CD8-positive, alpha-beta memory T cell (primary cell): Measurements from ENCODE around the gene PIGP. TPM values are rescaled to one million over a fixed set of nuclear protein-coding genes. Genes with fewer than 3 reads are reported as not detected.

Source experiments
- CTCF ChIA-PET: fragments of 350-600 bp; sonication (Branson Sonifier 250); formaldehyde crosslinking; loops from one replicate; lab custom pipeline; 2021; ENCODE audit warnings: antibody characterized with exemption; lab: Charles Lee
- POLR2A ChIA-PET: fragments of 350-600 bp; sonication (Branson Sonifier 250); formaldehyde crosslinking; loops from one replicate; lab custom pipeline; 2021; ENCODE audit warnings: antibody characterized with exemption; lab: Charles Lee
- DNase-seq, 5 donors: peaks; one replicate each; pipeline versions ENCODE4 v3.0.0 to v3.0.0-alpha.2; 2020 to 2022; ENCODE audit warnings: mixed read lengths in 1 of 5
- H3K27ac ChIP-seq: one replicate; pipeline ENCODE4 v1.7.0; 2013; ENCODE audit warnings: low read depth, mild to moderate bottlenecking, low read length, moderate library complexity
- H3K27me3 ChIP-seq: 2 replicates; pipeline ENCODE4 v1.7.0; 2013; ENCODE audit warnings: low read length, mild to moderate bottlenecking; ENCODE audit not compliant: insufficient read depth, poor library complexity, severe bottlenecking
- H3K36me3 ChIP-seq: 2 replicates; pipeline ENCODE4 v1.7.0; 2013; ENCODE audit warnings: mild to moderate bottlenecking, low read length, moderate library complexity; ENCODE audit not compliant: insufficient read depth
- H3K4me1 ChIP-seq: 2 replicates; pipeline ENCODE4 v1.7.0; 2013; ENCODE audit warnings: mild to moderate bottlenecking, low read length, moderate library complexity; ENCODE audit not compliant: insufficient read depth
- H3K4me3 ChIP-seq: 2 replicates; pipeline ENCODE4 v1.7.0; 2013; ENCODE audit warnings: mild to moderate bottlenecking, low read length
- H3K9me3 ChIP-seq: 2 replicates; pipeline ENCODE4 v1.7.0; 2013; ENCODE audit warnings: mild to moderate bottlenecking, low read length
- H3K27ac Mint-ChIP-seq, 8 donors: one replicate each; pipeline ENCODE4 v1.8.0; 2020 to 2021; ENCODE audit warnings: mixed read lengths in 8 of 8, mild to moderate bottlenecking in 6 of 8, inconsistent platforms in 3 of 8, moderate library complexity in 3 of 8
- H3K27me3 Mint-ChIP-seq, 2 donors: one replicate each; pipeline ENCODE4 v1.8.0; 2020 to 2021; ENCODE audit warnings: mixed read lengths in 2 of 2, mild to moderate bottlenecking in 1 of 2, moderate library complexity in 1 of 2
- H3K36me3 Mint-ChIP-seq, 3 donors: one replicate each; pipeline ENCODE4 v1.8.0; 2020 to 2021; ENCODE audit warnings: mixed read lengths in 3 of 3, inconsistent platforms in 1 of 3, mild to moderate bottlenecking in 1 of 3
- H3K4me1 Mint-ChIP-seq, 3 donors: one replicate each; pipeline ENCODE4 v1.8.0; 2020 to 2021; ENCODE audit warnings: mixed read lengths in 3 of 3, inconsistent platforms in 1 of 3, mild to moderate bottlenecking in 1 of 3
- H3K4me3 Mint-ChIP-seq, 7 donors: one replicate each; pipeline ENCODE4 v1.8.0; 2020 to 2021; ENCODE audit warnings: mixed read lengths in 7 of 7, mild to moderate bottlenecking in 6 of 7, moderate library complexity in 4 of 7, inconsistent platforms in 2 of 7
- H3K9me3 Mint-ChIP-seq, 5 donors: one replicate each; pipeline ENCODE4 v1.8.0; 2020 to 2022; ENCODE audit warnings: mixed read lengths in 5 of 5, mild to moderate bottlenecking in 3 of 5, moderate library complexity in 2 of 5, inconsistent platforms in 1 of 5
- polyA plus RNA-seq: library from polyadenylated mRNA; unstranded; fragments of 300-500 nt; fragmentation: Illumina TruSeq; gene quantifications from one replicate; pipeline ENCODE4 v1.2.3, GENCODE V29; 2021
- total RNA-seq, 2 experiments: library from RNA; stranded (reverse); gene quantifications; one replicate each; pipeline ENCODE4 v1.2.3, GENCODE V29; 2021

Gene PIGP
- total and polyA plus RNA-seq, 3 experiments from 2014 or later, result 23.9 to 36.6 (median 24.2) TPM

- Histone ChIP-seq H3K36me3 (no peaks in the 10 kb centered on the region), H3K4me1 (peaks cover 15% of the 10 kb centered on the region), H3K27ac (peak overlapping the region; percentile 93), H3K27me3 (no peaks in the 10 kb centered on the region), H3K4me3 (peak overlapping the region; percentile 73), H3K9me3 (no peaks in the 10 kb centered on the region)
- H3K27me3 Mint-ChIP-seq, result peaks cover 0 to 3% of the 10 kb centered on the region in 2 donors
- H3K4me1 Mint-ChIP-seq, result peaks cover 57 to 75% (median 70%) of the 10 kb centered on the region in 3 donors
- H3K36me3 Mint-ChIP-seq, result peaks cover 2 to 14% (median 8%) of the 10 kb centered on the region in 3 donors
- no peak for DNase-seq
- peaks cover 0 to 6% (median 0%) of the 10 kb centered on the region in 5 donors for H3K9me3 Mint-ChIP-seq
- peak overlapping the region; percentile 92 to 100 (median 96) for H3K4me3 Mint-ChIP-seq
- peak overlapping the region; percentile 94 to 100 (median 98) for H3K27ac Mint-ChIP-seq
- CTCF ChIA-PET, result no interaction called here
- POLR2A ChIA-PET, result interaction anchor here (0.6 kb wide), 1 partner anchor 332 kb away, joined by 4 read pairs; no protein-coding TSS in a partner anchor
Measured at GRCh38 chr21:37074546-37074945, 1.7 kb upstream of the PIGP start.

- Mint-ChIP-seq H3K36me3 (peaks cover 2 to 15% (median 4%) of the 10 kb centered on the region in 3 donors), H3K9me3 (peaks cover 0 to 4% (median 0%) of the 10 kb centered on the region in 5 donors), H3K27me3 (peaks cover 0 to 3% of the 10 kb centered on the region in 2 donors), H3K4me1 (peaks cover 54 to 72% (median 68%) of the 10 kb centered on the region in 3 donors), H3K4me3 (peak overlapping the region; percentile 92 to 100 (median 96)), H3K27ac (peak overlapping the region; percentile 94 to 100 (median 98))
- Histone ChIP-seq H3K9me3 (no peaks in the 10 kb centered on the region), H3K36me3 (no peaks in the 10 kb centered on the region), H3K27ac (peak overlapping the region; percentile 93), H3K4me1 (peaks cover 15% of the 10 kb centered on the region), H3K4me3 (peak overlapping the region; percentile 73), H3K27me3 (no peaks in the 10 kb centered on the region)
- ChIA-PET CTCF (no interaction called here), POLR2A (interaction anchor here (0.6 kb wide), 1 partner anchor 333 kb away, joined by 4 read pairs; no protein-coding TSS in a partner anchor)
- DNase-seq, result peak in 1 of 5 donors; percentile 7
Measured at GRCh38 chr21:37074197-37074510, 1.3 kb upstream of the PIGP start.

- CTCF ChIA-PET, result no interaction called here
- H3K36me3 Mint-ChIP-seq, result peaks cover 2 to 19% (median 3%) of the 10 kb centered on the region in 3 donors
- peak overlapping the region; percentile 93 for H3K27ac ChIP-seq
- peak overlapping the region; percentile 94 to 100 (median 98) for H3K27ac Mint-ChIP-seq
- peak overlapping the region; percentile 92 to 100 (median 96) for H3K4me3 Mint-ChIP-seq
- peak overlapping the region; percentile 73 for H3K4me3 ChIP-seq
- H3K27me3 ChIP-seq, result no peaks in the 10 kb centered on the region
- DNase-seq, result peak; percentile 63 to 86 (median 76)
- H3K9me3 Mint-ChIP-seq, result peaks cover 0 to 3% (median 0%) of the 10 kb centered on the region in 5 donors
- no peaks in the 10 kb centered on the region for H3K9me3 ChIP-seq
- POLR2A ChIA-PET, result no interaction called here
- H3K4me1 Mint-ChIP-seq, result peaks cover 50 to 66% (median 65%) of the 10 kb centered on the region in 3 donors
- peaks cover 0 to 3% of the 10 kb centered on the region in 2 donors for H3K27me3 Mint-ChIP-seq
- peaks cover 15% of the 10 kb centered on the region for H3K4me1 ChIP-seq
- no peaks in the 10 kb centered on the region for H3K36me3 ChIP-seq
Measured at GRCh38 chr21:37073417-37074196, 736 bp upstream of the PIGP start.

- Mint-ChIP-seq H3K4me1 (peaks cover 41 to 58% (median 56%) of the 10 kb centered on the region in 3 donors), H3K36me3 (peaks cover 3 to 28% (median 5%) of the 10 kb centered on the region in 3 donors), H3K4me3 (peak overlapping the region; percentile 74 to 92 (median 83)), H3K9me3 (peaks cover 0 to 3% (median 0%) of the 10 kb centered on the region in 5 donors), H3K27ac (peak overlapping the region; percentile 91 to 96 (median 94)), H3K27me3 (peaks cover 0 to 3% of the 10 kb centered on the region in 2 donors)
- H3K27me3 ChIP-seq, result no peaks in the 10 kb centered on the region
- peaks cover 15% of the 10 kb centered on the region for H3K4me1 ChIP-seq
- H3K4me3 ChIP-seq, result peak overlapping the region; percentile 91
- no peaks in the 10 kb centered on the region for H3K36me3 ChIP-seq
- H3K9me3 ChIP-seq, result no peaks in the 10 kb centered on the region
- ChIA-PET CTCF (interaction anchor here (1.6 kb wide), 1 partner anchor 8 kb away, joined by 3 read pairs; no protein-coding TSS in a partner anchor), POLR2A (interaction anchor here (1.3 kb wide), 1 partner anchor 95 kb away, joined by 3 read pairs; no protein-coding TSS in a partner anchor)
- DNase-seq, result peak in 3 of 5 donors; percentile 61 to 81 (median 70)
- peak overlapping the region; percentile 87 for H3K27ac ChIP-seq
Measured at GRCh38 chr21:37072274-37072987, 440 bp downstream of the PIGP start.

- Mint-ChIP-seq H3K27me3 (peaks cover 0 to 3% of the 10 kb centered on the region in 2 donors), H3K4me1 (peaks cover 39 to 53% (median 52%) of the 10 kb centered on the region in 3 donors), H3K27ac (peak overlapping the region; percentile 91 to 96 (median 94)), H3K36me3 (peaks cover 3 to 33% (median 5%) of the 10 kb centered on the region in 3 donors), H3K9me3 (peaks cover 0 to 3% (median 0%) of the 10 kb centered on the region in 5 donors), H3K4me3 (peak overlapping the region; percentile 74 to 92 (median 83))
- no peaks in the 10 kb centered on the region for H3K27me3 ChIP-seq
- CTCF ChIA-PET, result interaction anchor here (1.2 to 1.6 kb wide), 3 partner anchors 8 to 62 kb away, joined by 3 read pairs; no protein-coding TSS in a partner anchor
- H3K36me3 ChIP-seq, result no peaks in the 10 kb centered on the region
- DNase-seq, result no peak
- peaks cover 15% of the 10 kb centered on the region for H3K4me1 ChIP-seq
- POLR2A ChIA-PET, result interaction anchor here (1.3 kb wide), 1 partner anchor 94 kb away, joined by 3 read pairs; no protein-coding TSS in a partner anchor
- H3K4me3 ChIP-seq, result peak overlapping the region; percentile 91
- peak overlapping the region; percentile 87 for H3K27ac ChIP-seq
- no peaks in the 10 kb centered on the region for H3K9me3 ChIP-seq
Measured at GRCh38 chr21:37071561-37072273, 1.2 kb downstream of the PIGP start.

GRCh38 chr21:37065561-37066177, 7.2 kb downstream of the PIGP start:
- Mint-ChIP-seq H3K27me3 (no peaks in the 10 kb centered on the region), H3K36me3 (peaks cover 3 to 46% (median 10%) of the 10 kb centered on the region in 3 donors), H3K27ac (no peak overlapping the region), H3K4me3 (no peak overlapping the region), H3K9me3 (no peaks in the 10 kb centered on the region), H3K4me1 (peaks cover 6 to 10% (median 8%) of the 10 kb centered on the region in 3 donors)
- H3K36me3 ChIP-seq, result no peaks in the 10 kb centered on the region
- ChIA-PET POLR2A (no interaction called here), CTCF (no interaction called here)
- H3K9me3 ChIP-seq, result no peaks in the 10 kb centered on the region
- DNase-seq, result no peak
- no peaks in the 10 kb centered on the region for H3K27me3 ChIP-seq
- no peak overlapping the region for H3K4me3 ChIP-seq
- H3K4me1 ChIP-seq, result no peaks in the 10 kb centered on the region
- H3K27ac ChIP-seq, result no peak overlapping the region

- Histone ChIP-seq H3K27me3 (no peaks in the 10 kb centered on the region), H3K4me1 (no peaks in the 10 kb centered on the region), H3K27ac (no peak overlapping the region), H3K4me3 (no peak overlapping the region), H3K36me3 (no peaks in the 10 kb centered on the region), H3K9me3 (no peaks in the 10 kb centered on the region)
- ChIA-PET POLR2A (no interaction called here), CTCF (no interaction called here)
- DNase-seq, result no peak
- Mint-ChIP-seq H3K36me3 (peaks cover 0 to 41% (median 8%) of the 10 kb centered on the region in 3 donors), H3K9me3 (no peaks in the 10 kb centered on the region), H3K4me3 (no peak overlapping the region), H3K27me3 (no peaks in the 10 kb centered on the region), H3K27ac (peak overlapping the region in 2 of 8 donors; percentile 18 to 24), H3K4me1 (peaks cover under 1 to 2% (median 1%) of the 10 kb centered on the region in 3 donors)
Measured at GRCh38 chr21:37064841-37065240, 8.0 kb downstream of the PIGP start.
